HepG2 (cell line): Measurements from ENCODE around the gene ANKZF1. TPM values are rescaled to one million over a fixed set of nuclear protein-coding genes. Genes with fewer than 3 reads are reported as not detected.

Experiments
- ATF6 ChIP-seq: sonication (generic); formaldehyde crosslinking; conservative IDR thresholded peaks from 2 replicates; pipeline ENCODE4 v1.4.0; 2020; ENCODE audit warnings: missing genetic modification reagents
- CREB1 ChIP-seq, 2 experiments: fragments of 450-650 bp in 1 of 2; IDR thresholded peaks; 2 replicates each; pipeline ENCODE4 v1.6.1; 2016 to 2017; ENCODE audit warnings: control low read depth in 1 of 2, mild to moderate bottlenecking in 1 of 2, missing compliant biosample characterization in 1 of 2, missing genetic modification characterization in 1 of 2
- CREBL2 ChIP-seq: sonication (generic); formaldehyde crosslinking; IDR thresholded peaks from 2 replicates; pipeline ENCODE4 v1.8.1; 2023; ENCODE audit warnings: missing genetic modification reagents, mild to moderate bottlenecking, borderline replicate concordance
- GATA4 ChIP-seq: sonication (generic); IDR thresholded peaks from 2 replicates; pipeline ENCODE4 v1.6.1; 2016; ENCODE audit warnings: antibody characterized with exemption, low read depth, borderline replicate concordance
- NFATC3 ChIP-seq: sonication (generic); formaldehyde crosslinking; IDR thresholded peaks from 2 replicates; pipeline ENCODE4 v1.5.1; 2020; ENCODE audit warnings: mild to moderate bottlenecking, missing genetic modification reagents
- PCBP1 ChIP-seq: fragments of 200-400 bp; formaldehyde crosslinking; IDR thresholded peaks from 2 replicates; pipeline ENCODE4 v1.6.1; 2017; ENCODE audit warnings: mild to moderate bottlenecking, low read depth, low read length, borderline replicate concordance
- PLRG1 ChIP-seq: fragments of 450-650 bp; conservative IDR thresholded peaks from 2 replicates; pipeline ENCODE4 v1.6.1; 2016
- REL ChIP-seq: sonication (generic); formaldehyde crosslinking; conservative IDR thresholded peaks from 2 replicates; pipeline ENCODE4 v1.8.0; 2022; ENCODE audit warnings: mild to moderate bottlenecking, missing genetic modification reagents, moderate library complexity
- RNF2 ChIP-seq: fragments of 450-650 bp; conservative IDR thresholded peaks from 2 replicates; pipeline ENCODE4 v1.6.1; 2016; ENCODE audit warnings: low read depth
- THAP9 ChIP-seq: sonication (generic); formaldehyde crosslinking; IDR thresholded peaks from 2 replicates; pipeline ENCODE4; 2020; ENCODE audit warnings: missing genetic modification reagents, mild to moderate bottlenecking, borderline replicate concordance
- TIGD3 ChIP-seq: sonication (generic); formaldehyde crosslinking; IDR thresholded peaks from 2 replicates; pipeline ENCODE4 v1.5.1; 2020; ENCODE audit warnings: mild to moderate bottlenecking, missing genetic modification reagents, borderline replicate concordance
- ZFP90 ChIP-seq: sonication (generic); formaldehyde crosslinking; IDR thresholded peaks from 2 replicates; pipeline ENCODE4 v1.8.0; 2022; ENCODE audit warnings: missing genetic modification reagents, mild to moderate bottlenecking, inconsistent platforms, borderline replicate concordance
- ZNF136 ChIP-seq: sonication (generic); formaldehyde crosslinking; IDR thresholded peaks from 2 replicates; pipeline ENCODE4 v1.8.1; 2022; ENCODE audit warnings: low read depth, mild to moderate bottlenecking, moderate library complexity, missing genetic modification reagents
- ZNF20 ChIP-seq: sonication (generic); formaldehyde crosslinking; IDR thresholded peaks from 2 replicates; pipeline ENCODE4 v1.4.0; 2020; ENCODE audit warnings: mild to moderate bottlenecking, moderate library complexity, missing genetic modification reagents
- ZNF207 ChIP-seq: fragments of 450-650 bp; IDR thresholded peaks from 2 replicates; pipeline ENCODE4 v1.6.1; 2016; ENCODE audit warnings: antibody characterized with exemption, borderline replicate concordance
- ZNF569 ChIP-seq: sonication (generic); formaldehyde crosslinking; IDR thresholded peaks from 2 replicates; pipeline ENCODE4 v1.5.0; 2020; ENCODE audit warnings: mild to moderate bottlenecking, missing genetic modification reagents, moderate library complexity, borderline replicate concordance
- ZNF574 ChIP-seq: sonication (generic); formaldehyde crosslinking; IDR thresholded peaks from 2 replicates; pipeline ENCODE4 v1.4.0; 2020; ENCODE audit warnings: missing genetic modification reagents
- ZNF577 ChIP-seq: sonication (generic); formaldehyde crosslinking; IDR thresholded peaks from 2 replicates; pipeline ENCODE4 v1.4.0; 2020; ENCODE audit warnings: mild to moderate bottlenecking, low read depth, missing genetic modification reagents, borderline replicate concordance
- polyA plus RNA-seq, 8 experiments: library from polyadenylated mRNA; depleted of rRNA in 3 of 8; stranded (reverse) in 7 of 8; unstranded in 1 of 8; fragments of >200 nt; fragmentation: Illumina TruSeq in 4 of 8; extraction: Trizol in 4 of 8; gene quantifications; 2 replicates each; pipeline versions ENCODE4 v1.2.1 to v1.2.3, GENCODE V29; 2011 to 2016; ENCODE audit warnings: low read depth in 4 of 8, missing spikeins in 1 of 8, mixed read lengths in 1 of 8; ENCODE audit not compliant: insufficient read depth in 1 of 8
- total RNA-seq, 5 experiments: library from RNA; depleted of rRNA; stranded (reverse); fragments of >200 nt; fragmentation: Illumina TruSeq; extraction: Trizol; gene quantifications; 2 replicates each; pipeline ENCODE4 v1.2.3, GENCODE V29; 2016; ENCODE audit warnings: low read depth in 1 of 5

The ANKZF1 gene
- total and polyA plus RNA-seq, 2 of the 13 experiments (the other 11 are each of a cell fraction or from before 2014, with no cell fraction given), result 25.3 to 128 TPM

- TF ChIP-seq ZNF574 (CRISPR knock-in tag) (peak; percentile 87), THAP9 (CRISPR knock-in tag) (peak; percentile 73; the same call in 1 of the 2 replicates), ZNF20 (CRISPR knock-in tag) (no peak), ZNF207 (no peak), ATF6 (no peak; the same call in 1 of the 2 replicates), ZNF136 (peak; percentile 28; the same call in 1 of the 2 replicates), CREB1 (IDR thresholded peaks at IDR 0.05) (peak; percentile 92), CREB1 (CRISPR knock-in tag; IDR thresholded peaks at IDR 0.05) (peak; percentile 95), GATA4 (no peak), PLRG1 (no peak), ZNF569 (CRISPR knock-in tag) (0 out of 2 replicates have a peak, but pooled peaks have one; percentile 72), TIGD3 (CRISPR knock-in tag) (0 out of 2 replicates have a peak, but pooled peaks have one; percentile 23), PCBP1 (0 out of 2 replicates have a peak, but pooled peaks have one; percentile 67), CREBL2 (CRISPR knock-in tag) (peak; percentile 49; the same call in 1 of the 2 replicates), ZFP90 (CRISPR knock-in tag) (peak; percentile 95; the same call in 1 of the 2 replicates), RNF2 (peak; percentile 65), REL (CRISPR knock-in tag) (no peak), NFATC3 (peak; percentile 75; the same call in 1 of the 2 replicates), ZNF577 (no peak)
These were observed at the start of gene ANKZF1, which contains the start of gene ATG9A (continued) for GRCh38 chr2:219229305-219230058.
